Epithelial cell of proximal tubule (primary cell): ENCODE measurements around the gene FHOD3. TPM values are rescaled to one million over a fixed set of nuclear protein-coding genes. Genes with fewer than 3 reads are reported as not detected.

Source experiments
- DNase-seq: peaks from one replicate; pipeline ENCODE4 v3.0.0-alpha.2; 2011; ENCODE audit warnings: low read depth
- H3K4me3 ChIP-seq: 2 replicates; pipeline ENCODE4 v1.5.1; 2011; ENCODE audit warnings: low read depth, mild to moderate bottlenecking, low read length
- CTCF ChIP-seq: conservative IDR thresholded peaks from 2 replicates; pipeline ENCODE4 v1.5.1; 2012; ENCODE audit warnings: low read depth, mild to moderate bottlenecking, low read length
- total RNA-seq: library from RNA; depleted of rRNA; stranded (reverse); fragments of >200 nt; gene quantifications from 2 replicates; pipeline ENCODE4 v1.2.3, GENCODE V29; 2015

Gene FHOD3
- total RNA-seq, 1 donor from 2014 or later, result 27.3 TPM

DNA sequence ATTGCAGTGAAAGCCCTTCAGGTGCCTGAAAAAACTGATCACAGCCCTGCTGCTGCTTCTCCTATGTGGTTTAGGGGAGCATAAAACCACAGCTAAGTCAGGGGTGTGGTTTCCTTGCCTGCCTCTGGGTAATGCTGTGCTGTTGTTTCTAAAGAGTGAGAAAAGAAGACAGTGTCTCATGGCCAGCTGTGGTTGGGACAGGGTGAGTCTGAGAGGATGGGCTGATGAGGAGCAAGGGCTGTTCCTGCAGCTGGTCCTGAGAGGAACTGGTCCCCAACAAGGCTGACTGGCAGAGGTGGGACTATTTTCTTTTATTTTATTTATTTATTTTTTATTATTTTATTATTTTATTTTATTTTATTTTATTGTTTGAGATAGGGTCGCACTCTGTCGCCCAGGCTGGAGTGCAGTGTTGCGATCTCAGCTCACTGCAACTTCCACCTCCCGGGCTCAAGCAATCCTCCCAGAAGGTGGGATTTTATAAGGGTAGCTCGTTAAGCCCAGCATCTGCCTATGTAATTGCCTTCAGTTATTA is 236.7 kb downstream of the FHOD3 start:
- no peak overlapping the region for H3K4me3 ChIP-seq
- TF ChIP-seq CTCF, result no peak
- no peak for DNase-seq

GRCh38 chr18:36535202-36535935 is 237.9 kb downstream of the FHOD3 start:
- no peak for DNase-seq
- no peak for TF ChIP-seq CTCF
- H3K4me3 ChIP-seq, result no peak overlapping the region

DNA sequence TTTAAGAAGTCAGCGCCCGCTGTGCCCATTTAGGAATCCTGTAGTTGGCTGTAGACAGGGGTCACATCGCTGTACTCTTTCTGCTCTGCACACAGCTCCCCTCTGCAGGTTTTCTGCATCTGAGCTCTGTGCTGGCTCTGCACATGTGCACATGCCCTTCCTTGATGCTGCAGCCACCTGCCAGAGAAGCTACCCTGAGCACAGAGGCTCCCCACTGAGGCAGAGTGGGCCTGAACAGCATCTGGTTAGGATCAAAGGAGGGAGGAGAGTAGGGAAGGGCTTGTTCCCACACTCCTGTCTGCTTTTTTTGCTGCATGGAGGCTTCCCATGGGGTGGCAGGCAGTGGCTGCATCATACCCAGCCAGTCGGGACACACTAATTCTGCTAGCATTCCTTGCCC is 238.9 kb downstream of the FHOD3 start:
- DNase-seq, result no peak
- TF ChIP-seq CTCF, result no peak
- H3K4me3 ChIP-seq, result no peak overlapping the region

- H3K4me3 ChIP-seq, result no peak overlapping the region
- no peak for DNase-seq
- peak; percentile 17 for TF ChIP-seq CTCF
Observed at GRCh38 chr18:36537289-36537688, 239.8 kb downstream of the FHOD3 start.

DNA sequence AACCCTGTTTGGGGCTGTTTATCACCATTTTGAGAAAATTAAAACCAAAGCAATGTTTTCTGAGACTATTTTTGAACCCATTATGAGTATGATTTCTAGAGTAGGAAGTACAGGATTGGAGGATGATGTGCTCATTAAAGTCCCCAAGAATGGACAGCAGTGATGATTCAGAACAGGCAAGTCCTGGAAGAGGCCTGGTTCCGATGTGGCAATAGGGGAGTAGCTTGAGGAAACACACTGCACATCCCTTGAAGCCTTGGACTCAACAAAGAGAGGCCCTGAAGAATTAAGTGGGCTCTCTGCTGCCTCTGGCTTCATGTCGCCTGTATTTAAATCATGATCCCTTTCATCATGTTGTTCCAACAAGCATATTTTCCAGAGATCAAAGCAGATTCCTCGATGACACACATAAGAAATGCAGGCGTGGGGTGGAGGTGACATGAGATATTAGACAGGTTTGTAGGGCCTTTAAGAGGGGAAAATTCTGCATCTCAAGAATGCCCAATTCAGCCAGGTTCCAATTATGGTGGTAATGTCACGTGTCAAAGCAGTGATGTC is 242.2 kb downstream of the FHOD3 start:
- no peak overlapping the region for H3K4me3 ChIP-seq
- no peak for TF ChIP-seq CTCF
- no peak for DNase-seq

DNA sequence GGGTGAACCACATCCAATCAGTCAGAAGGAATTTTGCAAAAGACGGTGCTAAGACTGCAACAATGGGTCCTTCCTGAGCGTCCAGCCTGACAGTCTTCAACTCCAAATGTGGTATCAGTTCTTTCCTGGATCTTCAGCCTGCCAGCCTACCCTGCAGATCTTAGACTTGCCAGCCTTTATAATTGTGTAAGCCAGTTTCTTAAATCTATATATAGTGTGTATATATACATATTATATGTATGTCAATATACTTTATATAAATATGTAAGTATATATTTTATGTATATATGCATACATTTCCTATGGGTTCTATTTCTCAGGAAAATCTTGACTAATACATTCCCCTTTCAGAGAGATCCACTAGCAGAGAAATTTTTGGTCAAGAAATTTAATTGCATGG is 245.5 kb downstream of the FHOD3 start:
- DNase-seq, result no peak
- H3K4me3 ChIP-seq, result no peak overlapping the region
- TF ChIP-seq CTCF, result no peak
